Measurements from ENCODE around the gene CAVIN2. TPM values are rescaled to one million over a fixed set of nuclear protein-coding genes. Genes with fewer than 3 reads are reported as not detected.
A peak's percentile ranks its signal among the peaks of the same experiment; 100 is the strongest.
"Not testable (repeated sequence)": the region's sequence is repeated elsewhere in the genome, so short reads cannot be mapped to it uniquely, and the experiment has no call there.

CAVIN2 gene
- total RNA-seq, 1 experiment from 2014 or later: 1.9 TPM

GRCh38 chr2:191800874-191801273, 46.0 kb downstream of the CAVIN2 start:
- DNase-seq (ENCODE audit: low spot score): no peak

- no peak for DNase-seq (ENCODE audit: low spot score)
These were observed 47.4 kb downstream of the CAVIN2 start for GRCh38 chr2:191799526-191799925.

GRCh38 chr2:191797942-191798876, 48.7 kb downstream of the CAVIN2 start:
- no peak for DNase-seq (ENCODE audit: low spot score)

GRCh38 chr2:191797500-191797899, 49.4 kb downstream of the CAVIN2 start:
- DNase-seq (ENCODE audit: low spot score): no peak

- no peak for DNase-seq (ENCODE audit: low spot score)
These were observed 51.2 kb downstream of the CAVIN2 start for GRCh38 chr2:191795715-191796114.

GRCh38 chr2:191791953-191792560, 54.8 kb downstream of the CAVIN2 start:
- DNase-seq (ENCODE audit: low spot score): no peak

GRCh38 chr2:191790737-191791136, 56.2 kb downstream of the CAVIN2 start:
- DNase-seq (ENCODE audit: low spot score): no peak

- DNase-seq (ENCODE audit: low spot score): no peak
These were observed 57.1 kb downstream of the CAVIN2 start for GRCh38 chr2:191789796-191790195.

- DNase-seq (ENCODE audit: low spot score): peak; percentile 17
These were observed 60.2 kb downstream of the CAVIN2 start for GRCh38 chr2:191786694-191787093.

GRCh38 chr2:191785651-191786050, 61.2 kb downstream of the CAVIN2 start:
- DNase-seq (ENCODE audit: low spot score): not testable (repeated sequence)

Other genes starting within 250 kb of the CAVIN2 start
- gene NABP1, start 169.0 kb downstream of the CAVIN2 start, total RNA-seq (2014; rRNA removed; shearing (Covaris generic)): 17.9 and 19.8 TPM in 2 replicates